ENCODE data around the gene TSC2. TPM values are rescaled to one million over a fixed set of nuclear protein-coding genes. Genes with fewer than 3 reads are reported as not detected.
A peak's percentile ranks its signal among the peaks of the same experiment; 100 is the strongest.
"Not testable (repeated sequence)": the region's sequence is repeated elsewhere in the genome, so short reads cannot be mapped to it uniquely, and the experiment has no call there.

The TSC2 gene
- total RNA-seq, 1 donor from 2014 or later: 29.0 TPM

DNA sequence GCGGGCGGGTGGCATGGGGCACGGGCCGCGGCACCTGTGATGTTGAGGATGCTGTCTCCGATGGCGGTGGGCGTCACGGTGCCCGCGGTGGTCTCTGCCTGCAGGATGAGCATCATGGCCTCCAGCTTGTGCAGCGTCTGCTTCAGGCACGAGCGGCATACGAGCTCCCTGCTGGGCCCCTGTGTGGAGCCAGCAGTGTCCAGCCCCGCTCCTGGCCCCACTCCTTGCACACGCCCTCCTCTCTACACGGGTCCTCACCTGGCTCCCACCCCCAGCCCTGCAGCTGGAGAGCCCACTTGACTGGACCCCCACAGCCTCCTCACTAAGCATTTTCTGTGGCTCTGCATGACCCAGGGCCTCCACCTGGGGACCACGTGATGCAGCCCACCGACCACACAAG lies 56.7 kb downstream of the TSC2 start:
- not testable (repeated sequence) for DNase-seq (ENCODE audit: low read depth in 2 of 2)

DNA sequence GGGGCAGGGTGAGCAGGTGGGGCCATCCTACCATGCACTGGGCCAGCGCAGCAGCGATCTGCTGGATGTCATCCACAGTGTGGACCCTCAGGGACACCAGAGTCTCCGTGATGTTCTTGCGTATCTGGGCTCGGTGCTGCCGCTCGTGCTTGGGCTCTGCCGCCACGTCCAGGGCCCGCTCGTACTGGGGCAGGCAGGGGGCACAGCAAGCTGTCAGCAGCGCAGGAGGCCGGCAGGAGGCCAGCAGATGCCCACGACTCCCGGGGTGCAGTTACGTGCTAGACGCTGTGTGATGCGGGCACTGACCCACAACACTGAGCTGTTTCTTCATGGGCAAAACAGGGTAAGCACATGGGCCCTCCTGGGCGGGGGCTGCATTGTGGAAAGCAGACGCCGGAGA lies 57.5 kb downstream of the TSC2 start:
- DNase-seq (ENCODE audit: low read depth in 2 of 2): not testable (repeated sequence)

DNA sequence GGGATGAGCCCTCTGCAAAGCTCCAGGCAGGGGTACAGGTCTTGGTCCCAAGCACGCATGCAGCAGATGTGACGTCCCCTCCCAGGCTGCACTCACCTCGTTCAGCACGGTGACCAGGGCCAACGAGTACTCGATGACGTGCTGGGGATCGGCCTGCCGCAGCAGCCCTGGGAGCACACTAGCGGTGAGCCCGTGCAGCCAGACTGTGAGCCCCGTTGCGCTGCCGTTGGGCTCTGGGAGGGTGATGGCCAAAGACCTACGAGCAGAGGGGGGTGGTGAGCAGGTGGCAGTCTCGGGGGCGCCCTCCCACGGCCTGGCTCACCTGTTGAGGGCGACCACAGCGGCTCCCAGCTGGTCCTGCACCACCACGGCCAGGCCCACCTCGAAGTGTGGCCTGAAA lies 58.0 kb downstream of the TSC2 start:
- DNase-seq (ENCODE audit: low read depth in 2 of 2): not testable (repeated sequence)

DNA sequence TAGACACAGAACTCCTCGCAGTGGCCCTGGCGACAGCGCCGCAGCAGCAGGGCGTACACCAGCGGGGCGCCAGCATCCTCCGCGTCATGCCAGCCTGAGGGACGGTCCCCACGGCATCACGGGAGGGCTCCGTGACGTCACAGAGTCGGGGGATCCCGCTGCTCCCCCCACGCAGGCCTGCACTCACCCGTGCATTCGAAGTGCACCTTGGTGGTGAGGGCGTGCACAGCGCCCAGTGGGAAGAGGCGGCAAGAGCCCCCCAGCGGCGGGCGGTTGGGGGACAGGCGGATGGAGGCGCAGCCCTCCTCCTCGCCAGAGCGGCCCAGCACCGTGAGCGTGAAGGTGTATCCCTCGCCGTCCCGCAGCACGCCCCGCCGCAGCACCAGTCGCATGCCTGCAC lies 58.4 kb downstream of the TSC2 start:
- DNase-seq (ENCODE audit: low read depth in 2 of 2): not testable (repeated sequence)

DNA sequence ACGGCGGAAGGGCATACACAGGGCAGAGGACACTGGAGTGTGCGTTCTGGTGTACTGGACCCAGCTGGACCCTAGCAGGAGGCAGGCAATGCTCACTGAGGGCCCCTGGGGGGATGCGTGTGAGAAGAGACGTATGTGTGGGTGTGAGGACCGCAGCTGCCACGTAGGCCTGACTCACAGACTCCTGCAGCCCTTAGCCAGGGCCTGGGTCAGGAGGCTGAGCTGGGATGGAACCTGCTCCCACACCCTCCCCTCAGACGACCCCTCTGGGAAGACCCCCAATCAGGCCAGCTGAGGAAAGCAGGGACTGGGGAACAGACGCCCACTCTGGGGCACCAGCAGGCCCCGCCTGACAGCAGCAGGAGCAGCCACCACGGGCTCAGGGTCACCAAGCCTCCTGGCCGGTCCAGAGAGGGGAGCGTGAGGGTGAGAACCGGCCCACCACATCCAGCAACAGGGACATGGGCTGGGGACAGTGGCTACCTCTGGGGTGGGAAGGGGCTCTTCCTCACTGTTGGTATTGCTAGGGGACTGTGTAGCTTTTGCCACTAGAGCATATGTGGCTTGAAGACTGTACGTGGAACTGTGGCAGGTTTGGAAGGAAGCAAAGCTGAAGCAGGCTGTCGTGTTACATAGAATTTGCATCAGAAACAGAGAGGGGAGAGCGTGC lies 59.5 kb downstream of the TSC2 start:
- DNase-seq (ENCODE audit: low read depth in 2 of 2): not testable (repeated sequence)

DNA sequence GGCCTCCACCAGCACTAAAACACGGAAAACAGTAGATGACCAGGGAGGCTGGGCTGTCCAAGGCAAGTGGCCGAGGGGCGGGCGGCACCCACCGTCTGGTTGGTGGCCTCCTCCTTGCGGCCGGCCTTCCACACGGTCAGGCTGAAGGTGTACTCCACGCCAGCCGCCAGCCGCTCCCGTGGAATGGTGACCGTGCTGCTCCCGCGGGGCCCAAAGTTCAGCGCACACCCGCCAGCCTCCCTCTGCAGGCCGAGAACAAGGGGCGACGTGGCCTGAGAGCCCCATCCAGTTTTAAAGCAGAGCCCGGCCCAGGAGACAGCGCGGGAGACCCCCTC lies 60.0 kb downstream of the TSC2 start:
- DNase-seq (ENCODE audit: low read depth in 2 of 2): not testable (repeated sequence)

DNA sequence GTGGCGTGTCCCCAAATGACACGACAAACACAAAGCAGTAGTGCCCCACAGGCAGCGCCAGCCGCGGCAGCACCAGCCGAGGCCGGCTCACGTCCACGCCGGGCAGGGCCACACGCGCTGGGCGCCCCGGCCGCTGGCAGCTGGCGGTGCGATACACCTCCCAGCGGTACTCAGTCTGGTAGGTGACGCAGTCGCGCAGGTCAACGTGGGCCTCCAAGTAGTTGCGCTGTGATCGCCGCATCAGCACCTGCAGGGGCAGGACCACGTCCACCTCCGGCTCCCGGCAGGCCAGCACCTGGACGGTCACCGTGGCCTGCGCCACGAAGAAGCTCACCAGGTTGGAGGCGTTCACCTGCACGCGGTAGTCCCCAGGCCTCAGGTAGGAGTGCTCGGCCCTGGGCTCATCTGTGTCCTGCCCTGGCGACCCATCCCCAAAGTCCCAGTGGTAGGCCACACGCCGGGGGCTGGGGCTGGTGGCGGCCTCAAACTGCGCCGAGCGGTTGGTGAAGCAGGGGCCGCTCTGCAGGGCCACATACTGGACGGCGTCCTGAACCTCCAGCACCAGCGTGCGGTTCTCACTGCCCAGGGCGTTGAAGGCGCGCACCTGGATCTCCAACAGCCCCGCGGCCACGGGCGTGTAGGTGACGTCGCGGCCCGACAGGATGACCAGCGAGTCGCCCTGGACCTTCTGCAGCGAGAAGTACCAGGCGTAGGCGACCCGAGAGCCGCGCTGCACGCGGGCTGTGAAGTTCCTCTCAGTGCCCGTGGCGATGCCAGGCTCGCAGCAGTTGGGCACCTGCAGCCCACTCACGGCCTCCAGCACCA lies 60.9 kb downstream of the TSC2 start:
- DNase-seq (ENCODE audit: low read depth in 2 of 2): not testable (repeated sequence)

DNA sequence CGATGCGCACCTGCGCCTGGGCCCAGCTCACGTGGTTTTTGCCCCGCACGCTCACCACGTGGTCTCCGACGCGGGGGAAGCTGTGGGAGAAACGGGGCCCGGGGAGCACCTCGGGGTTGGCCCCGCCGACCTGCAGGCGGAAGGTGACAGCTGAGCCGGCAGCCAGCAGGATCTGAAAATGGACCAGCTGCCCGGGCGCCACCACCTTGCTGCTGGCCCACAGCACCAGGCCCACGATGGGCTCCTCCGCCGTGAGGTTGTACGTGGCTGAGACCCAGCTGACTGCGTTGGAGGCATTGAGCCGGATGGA lies 61.4 kb downstream of the TSC2 start:
- not testable (repeated sequence) for DNase-seq (ENCODE audit: low read depth in 2 of 2)

DNA sequence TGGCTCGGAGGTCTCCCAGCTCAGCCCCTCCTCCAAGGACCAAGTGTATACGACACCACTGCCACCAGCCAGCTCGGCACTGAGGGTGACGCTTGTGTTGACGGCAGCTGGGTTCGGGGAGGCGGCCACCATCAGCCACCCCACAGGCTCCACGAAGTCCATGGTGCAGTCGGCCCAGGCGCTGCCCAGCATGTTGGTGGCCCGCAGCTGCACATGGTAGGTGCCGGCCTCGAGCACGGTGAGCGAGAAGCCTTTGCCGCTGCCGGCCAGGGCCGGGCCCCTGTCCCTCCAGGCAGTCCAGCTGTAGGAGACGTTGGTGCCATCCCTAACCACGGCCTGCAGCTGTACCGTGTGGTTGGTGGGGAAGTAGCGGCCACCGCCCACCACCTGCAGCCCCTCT lies 62.1 kb downstream of the TSC2 start:
- not testable (repeated sequence) for DNase-seq (ENCODE audit: low read depth in 2 of 2)

DNA sequence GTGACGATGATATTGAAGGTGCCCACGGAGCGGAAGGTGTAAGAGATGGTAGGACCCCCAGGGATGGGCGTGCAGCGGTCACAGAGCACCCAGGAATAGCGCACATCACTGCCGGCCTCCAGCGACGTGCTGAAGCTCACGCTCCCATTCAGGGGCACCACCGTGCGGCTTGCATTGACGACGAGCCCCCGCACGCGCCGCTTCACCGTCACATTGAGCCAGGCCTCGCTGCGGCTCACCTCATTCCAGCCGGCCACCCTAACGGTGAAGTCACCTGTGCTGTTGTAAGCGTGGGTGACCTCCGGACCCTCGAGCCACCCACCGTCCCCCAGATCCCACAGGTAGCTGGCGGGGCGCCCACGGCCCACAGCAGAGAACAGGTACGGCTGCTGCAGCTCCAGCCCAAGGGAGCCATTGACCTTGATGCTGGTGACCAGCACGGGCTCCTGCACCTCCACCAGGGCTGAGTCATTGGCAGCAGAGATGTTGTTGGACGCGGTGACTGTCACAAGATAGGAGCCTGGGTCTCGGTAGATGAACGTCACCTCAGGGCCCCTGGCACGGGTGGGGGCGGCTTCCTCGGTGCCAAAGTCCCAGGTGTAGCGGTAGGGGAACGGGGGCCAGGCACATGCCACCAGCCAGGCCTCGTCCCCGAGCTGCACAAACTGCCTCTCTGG lies 62.7 kb downstream of the TSC2 start:
- DNase-seq (ENCODE audit: low read depth in 2 of 2): not testable (repeated sequence)

DNA sequence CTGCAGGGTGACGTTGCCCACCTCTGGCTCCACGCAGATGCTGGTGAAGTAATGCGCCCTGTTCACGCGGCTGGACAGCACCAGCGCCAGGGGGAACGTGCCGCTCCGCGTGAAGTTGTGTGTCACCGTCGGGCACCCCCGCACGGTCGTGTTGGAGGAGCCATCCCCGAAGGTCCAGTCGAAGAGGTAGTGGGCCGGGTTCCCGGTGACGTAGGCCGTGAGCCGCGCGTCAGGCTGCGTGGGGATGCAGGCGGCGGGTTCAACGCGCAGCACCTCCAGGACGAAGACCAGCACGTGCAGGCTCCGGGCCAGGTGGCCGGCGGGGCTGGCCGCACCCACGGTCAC lies 63.2 kb downstream of the TSC2 start:
- not testable (repeated sequence) for DNase-seq (ENCODE audit: low read depth in 2 of 2)

DNA sequence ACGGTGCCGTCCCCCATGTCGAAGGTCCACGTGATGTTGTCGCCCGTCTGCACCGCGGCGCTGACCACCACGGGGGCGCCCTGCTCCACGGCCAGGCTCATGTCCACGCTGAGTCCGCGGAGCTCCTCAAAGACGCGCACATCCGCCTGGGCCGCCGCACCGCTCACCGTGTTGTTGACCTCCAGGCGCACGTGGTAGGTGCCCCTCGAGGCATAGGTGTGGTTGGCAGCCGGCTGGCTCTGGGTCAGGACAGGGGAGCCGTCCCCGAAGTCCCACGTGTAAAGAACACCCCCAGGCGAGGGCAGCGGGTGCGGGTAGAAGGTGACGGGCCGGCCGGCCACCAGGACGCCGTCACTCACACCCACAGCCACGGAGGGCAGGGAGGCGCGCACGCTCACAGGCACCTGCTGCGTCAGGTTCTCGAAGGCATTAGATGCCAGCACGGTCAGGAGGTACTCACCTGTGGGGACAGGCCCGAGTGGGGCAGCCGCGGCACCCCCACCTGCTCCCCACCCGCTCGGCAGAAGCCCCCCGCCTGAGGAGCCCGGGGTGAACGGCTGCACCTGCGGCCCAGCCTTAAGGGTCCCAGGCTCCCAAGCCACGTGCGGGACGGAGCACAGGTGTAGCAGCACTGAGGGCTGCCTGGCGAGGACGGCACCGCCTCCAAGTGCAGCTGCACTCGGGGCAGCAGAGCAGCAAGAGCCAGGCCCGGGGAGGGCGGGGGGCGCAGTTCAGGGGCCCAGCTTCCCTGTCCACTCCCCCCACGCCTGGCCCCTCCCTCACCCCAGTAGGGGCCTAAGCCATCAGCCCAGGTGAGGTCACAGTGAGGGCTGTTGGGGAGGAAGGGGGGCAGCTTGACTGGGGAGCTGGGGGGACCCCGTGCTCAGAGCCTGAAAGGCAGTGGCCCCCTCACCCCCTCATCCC lies 63.9 kb downstream of the TSC2 start:
- DNase-seq (ENCODE audit: low read depth in 2 of 2): not testable (repeated sequence)

DNA sequence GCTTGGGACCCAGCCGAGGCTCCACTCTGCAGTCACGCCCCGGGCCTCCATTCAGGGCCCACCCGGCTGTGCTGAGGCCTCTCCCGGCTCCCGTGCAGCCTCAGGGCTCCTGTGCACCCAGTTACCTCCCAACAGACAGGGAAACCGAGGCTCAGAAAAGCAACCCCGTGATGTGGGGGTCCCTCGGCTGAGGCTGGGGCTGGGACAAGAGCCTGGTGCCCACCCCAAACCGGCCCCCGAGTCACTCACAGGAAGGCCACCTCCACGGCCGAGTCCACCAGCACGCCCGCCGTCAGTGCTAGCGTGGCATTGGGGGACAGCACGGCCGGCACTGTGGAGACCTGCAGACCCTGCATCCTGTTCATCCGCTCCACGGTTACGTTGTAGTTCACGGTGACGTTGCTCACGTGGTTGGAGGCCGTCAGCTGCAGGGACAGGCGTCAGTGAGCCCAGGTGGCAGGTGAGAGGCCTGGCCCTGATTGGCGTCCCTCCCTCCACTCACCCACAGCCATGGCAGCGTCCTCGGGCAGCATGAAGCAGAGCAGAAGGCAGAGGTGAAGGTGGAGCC lies 64.8 kb downstream of the TSC2 start:
- DNase-seq (ENCODE audit: low read depth in 2 of 2): not testable (repeated sequence)

DNA sequence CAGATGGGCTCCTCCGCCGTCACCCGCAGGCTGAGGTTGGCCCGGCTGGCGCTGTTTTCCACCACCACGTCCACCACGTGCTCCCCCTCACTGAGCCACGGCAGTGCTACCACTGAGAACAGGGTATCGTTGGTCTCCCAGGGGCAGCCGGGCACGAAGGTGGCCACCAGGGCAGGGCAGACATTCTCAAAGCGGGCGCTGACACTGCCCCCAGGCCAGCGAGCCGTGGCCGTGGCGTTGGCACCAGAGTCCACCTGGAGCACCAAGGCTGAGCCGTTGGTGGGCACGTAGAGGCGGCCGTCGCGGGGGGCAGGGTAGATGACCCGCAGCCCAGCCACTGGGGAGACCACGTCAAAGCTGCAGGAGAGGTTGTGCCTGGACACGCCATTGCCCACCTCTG lies 66.4 kb downstream of the TSC2 start:
- not testable (repeated sequence) for DNase-seq (ENCODE audit: low read depth in 2 of 2)

DNA sequence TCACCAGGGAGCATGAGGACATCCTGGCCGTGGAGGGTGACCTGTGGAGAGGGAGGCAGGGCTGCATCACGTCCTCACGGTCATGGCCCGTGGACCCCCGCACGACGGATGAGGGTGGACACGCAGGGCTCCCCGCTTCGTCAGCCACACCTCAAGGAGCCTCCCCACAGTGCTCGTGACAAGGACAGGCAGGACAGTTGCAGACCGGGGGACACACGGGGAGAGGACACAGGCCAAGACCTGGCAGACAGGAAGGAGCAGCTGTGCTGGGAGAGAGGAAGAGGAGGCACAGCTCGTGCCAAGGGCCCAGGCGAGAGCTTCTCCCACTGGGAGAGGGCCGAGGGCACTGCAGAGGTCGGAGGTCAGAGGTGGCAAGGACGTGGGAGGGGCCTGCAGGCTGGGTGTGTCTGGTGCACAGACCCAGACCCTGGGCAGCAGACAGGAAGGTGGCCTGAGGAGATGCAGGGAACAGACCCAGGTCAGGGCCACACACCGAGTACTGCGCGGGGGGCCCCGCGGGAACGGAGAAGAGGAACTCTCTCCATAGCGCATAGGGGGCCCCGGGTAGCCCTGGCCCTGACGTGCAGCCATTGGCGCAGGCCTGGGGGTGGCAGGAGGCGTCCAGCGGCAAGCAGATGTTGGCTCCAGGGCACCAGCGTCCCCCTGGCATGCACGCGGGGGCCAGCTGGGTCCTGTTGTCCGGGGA lies 67.3 kb downstream of the TSC2 start:
- DNase-seq (ENCODE audit: low read depth in 2 of 2): not testable (repeated sequence)

DNA sequence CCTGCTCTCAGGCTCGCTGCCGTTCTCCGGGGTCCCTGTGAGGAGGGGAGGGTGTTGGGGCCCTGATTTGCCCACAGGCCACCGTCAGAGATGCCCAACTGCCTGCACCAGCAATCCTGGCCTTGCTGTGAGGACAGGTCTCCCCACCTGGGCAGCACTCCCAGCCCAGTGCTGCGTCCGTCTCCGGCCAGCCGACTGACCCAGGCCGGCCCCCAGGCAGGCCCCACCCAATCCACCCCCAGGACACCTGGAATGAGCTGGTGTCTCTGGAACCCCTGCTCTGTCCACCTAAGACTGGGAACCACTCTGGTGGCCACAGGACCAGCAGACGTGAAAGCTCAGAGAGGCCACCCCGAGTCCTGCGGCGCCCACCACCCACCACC lies 67.8 kb downstream of the TSC2 start:
- no peak for DNase-seq (ENCODE audit: low read depth in 2 of 2)

DNA sequence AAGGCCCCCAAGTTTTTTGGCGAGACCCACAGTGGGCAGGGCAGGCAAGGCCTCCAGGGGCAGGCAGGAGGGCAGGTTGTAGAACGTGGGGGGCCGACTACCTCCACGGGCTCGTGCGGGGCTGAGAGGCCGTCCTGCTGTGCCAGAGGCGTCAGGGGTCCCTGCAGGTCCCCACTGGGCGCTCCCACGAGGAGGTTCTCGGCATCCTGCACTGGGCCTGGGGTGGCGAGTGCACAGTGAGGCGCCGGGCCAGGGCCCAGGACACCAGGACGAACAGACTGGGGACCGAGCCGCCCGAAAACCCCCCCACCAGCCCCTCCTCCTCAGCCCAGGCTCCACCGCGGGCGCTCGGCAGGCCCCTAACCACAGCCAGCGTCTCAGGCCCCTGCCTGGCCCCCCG lies 68.6 kb downstream of the TSC2 start:
- DNase-seq (ENCODE audit: low read depth in 2 of 2): not testable (repeated sequence)

DNA sequence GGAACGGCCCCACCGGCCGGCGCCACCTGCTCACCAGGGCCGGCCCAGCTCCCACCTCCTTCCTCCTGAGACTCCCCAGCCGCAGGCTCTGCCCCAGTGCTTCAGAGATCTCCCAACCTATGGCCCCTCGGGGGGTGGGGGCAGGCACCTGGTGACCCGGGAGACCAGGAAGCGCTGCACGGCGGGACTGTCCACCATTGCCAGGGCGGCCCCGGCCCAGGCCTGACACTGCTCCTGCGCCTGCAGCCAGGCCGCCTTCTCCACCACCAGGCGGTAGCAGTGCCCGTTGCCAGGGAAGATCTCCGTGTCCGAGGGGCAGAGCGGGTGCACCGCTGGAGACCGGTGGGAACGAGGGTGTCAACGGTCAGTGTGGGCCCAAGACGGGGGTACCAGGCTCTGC lies 69.6 kb downstream of the TSC2 start:
- not testable (repeated sequence) for DNase-seq (ENCODE audit: low read depth in 2 of 2)

DNA sequence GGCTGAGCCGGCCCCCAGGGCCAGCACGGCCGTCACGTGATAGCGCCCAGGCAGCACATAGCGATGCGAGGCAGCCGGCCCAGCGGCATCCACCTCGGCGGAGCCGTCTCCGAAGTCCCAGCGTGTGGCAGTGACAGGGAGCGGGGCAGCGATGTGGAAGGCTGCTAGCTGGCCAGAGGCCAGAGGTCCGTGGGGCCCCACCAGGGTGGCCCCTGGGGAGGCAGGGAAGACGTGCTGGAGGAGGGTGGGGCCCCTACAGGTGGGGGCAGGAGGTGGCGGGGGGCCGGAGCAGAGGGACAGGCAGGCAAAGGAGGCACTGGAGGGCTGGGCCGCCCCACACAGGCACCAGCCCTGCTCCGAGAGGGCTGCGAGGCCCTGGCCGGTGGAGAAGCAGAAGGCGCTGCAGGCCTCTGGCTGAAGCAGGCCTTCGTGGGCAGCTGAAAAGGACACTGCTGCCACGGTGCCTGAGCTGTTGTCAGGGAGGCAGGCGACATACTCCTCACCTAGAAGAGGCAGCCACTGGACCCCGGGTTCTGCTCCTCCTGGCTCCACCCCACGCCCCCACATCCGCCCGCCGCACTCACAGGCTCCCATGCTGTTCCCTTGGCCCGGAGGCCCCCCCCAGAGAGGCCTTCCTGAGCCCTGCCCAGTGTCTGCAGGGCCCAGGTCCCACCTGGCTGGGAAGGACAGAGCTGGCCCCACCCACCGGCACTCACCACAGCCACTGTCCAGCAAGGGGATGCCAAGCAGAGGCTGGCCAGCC lies 70.4 kb downstream of the TSC2 start:
- DNase-seq (ENCODE audit: low read depth in 2 of 2): not testable (repeated sequence)

DNA sequence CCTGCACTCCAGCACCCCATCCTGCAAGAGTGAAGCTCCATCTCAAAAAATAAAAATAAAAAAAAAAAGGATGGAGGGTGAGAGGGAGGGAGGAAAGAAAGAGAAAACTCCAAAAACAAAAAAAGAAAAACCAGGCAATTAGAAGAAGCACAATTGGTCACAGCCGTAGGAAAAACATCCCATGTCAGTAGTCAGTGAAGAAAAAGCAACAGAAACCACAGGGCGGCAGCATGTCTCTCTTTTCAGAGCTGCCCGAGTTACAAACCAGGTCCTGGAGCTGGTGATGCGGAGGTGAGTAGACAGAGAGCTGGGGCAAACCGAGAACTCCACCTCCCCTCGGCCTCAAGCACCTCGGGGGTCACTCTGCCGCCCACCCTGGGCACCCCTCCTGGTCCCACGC lies 73.5 kb downstream of the TSC2 start:
- peak; percentile 70 to 71 for DNase-seq (ENCODE audit: low read depth in 2 of 2)

Data from lung microvascular endothelial cell (primary cell).